ENCODE data around the gene CHST8.

CHST8 gene

DNA sequence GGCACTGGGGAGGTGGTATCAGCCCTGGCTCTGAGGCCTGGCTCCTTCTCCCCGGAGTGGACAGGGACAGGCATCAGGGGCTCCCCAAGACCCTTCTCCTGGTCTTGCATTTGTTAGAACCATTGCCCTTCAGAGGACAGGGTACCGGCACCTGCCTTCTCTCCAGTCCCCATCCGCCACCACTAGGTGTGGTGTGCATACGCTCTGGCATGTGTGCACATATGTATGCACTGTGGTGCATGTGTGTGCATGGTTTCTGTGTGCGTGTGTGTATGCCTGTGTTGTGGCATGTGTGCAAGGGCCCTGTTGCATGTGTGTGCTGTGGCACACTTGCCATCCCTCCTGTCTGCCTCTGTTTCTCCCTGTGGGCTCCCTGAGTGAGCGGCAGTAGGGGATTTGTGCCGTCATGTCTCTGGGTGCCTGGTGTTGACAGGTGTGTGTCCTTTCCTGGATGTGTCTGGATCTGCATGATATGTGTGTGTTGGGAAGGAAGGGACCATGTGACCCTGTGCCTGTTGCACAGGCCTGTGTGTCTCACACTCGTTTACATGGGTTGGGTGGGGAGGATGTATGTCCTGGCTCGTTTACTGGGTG, 184.2 kb downstream of the CHST8 start:
- Histone ChIP-seq H3K4me3 (ENCODE audit: insufficient read depth, low read length, poor library complexity, severe bottlenecking) (no peak overlapping the region), H3K27ac (ENCODE audit: low read depth, low read length) (no peak overlapping the region), H3K27me3 (ENCODE audit: low read length) (no peaks in the 10 kb centered on the region), H2AFZ (ENCODE audit: low read depth, low read length, severe bottlenecking) (no peak overlapping the region), H3K4me2 (ENCODE audit: low read depth, low read length, poor library complexity, severe bottlenecking) (no peak overlapping the region), H3K9ac (ENCODE audit: low read length) (no peak overlapping the region), H3K36me3 (ENCODE audit: low read length) (no peaks in the 10 kb centered on the region), H3K9me3 (ENCODE audit: insufficient read depth, low read length) (no peaks in the 10 kb centered on the region), H3F3A (ENCODE audit: insufficient read depth) (no peaks in the 10 kb centered on the region), H3K79me2 (ENCODE audit: insufficient read depth, low read length) (no peaks in the 10 kb centered on the region), H4K20me1 (ENCODE audit: low read depth, low read length) (no peaks in the 10 kb centered on the region), H3K9me2 (replicated peaks; ENCODE audit: insufficient read depth, low read length) (no peaks in the 10 kb centered on the region)
- TF ChIP-seq CTCF (IDR thresholded peaks at IDR 0.05; ENCODE audit: insufficient read depth, low read length, poor library complexity, severe bottlenecking) = no peak
- TF ChIP-seq EZH2phosphoT487 (conservative IDR thresholded peaks at IDR 0.05; ENCODE audit: low read length) = no peak

DNA sequence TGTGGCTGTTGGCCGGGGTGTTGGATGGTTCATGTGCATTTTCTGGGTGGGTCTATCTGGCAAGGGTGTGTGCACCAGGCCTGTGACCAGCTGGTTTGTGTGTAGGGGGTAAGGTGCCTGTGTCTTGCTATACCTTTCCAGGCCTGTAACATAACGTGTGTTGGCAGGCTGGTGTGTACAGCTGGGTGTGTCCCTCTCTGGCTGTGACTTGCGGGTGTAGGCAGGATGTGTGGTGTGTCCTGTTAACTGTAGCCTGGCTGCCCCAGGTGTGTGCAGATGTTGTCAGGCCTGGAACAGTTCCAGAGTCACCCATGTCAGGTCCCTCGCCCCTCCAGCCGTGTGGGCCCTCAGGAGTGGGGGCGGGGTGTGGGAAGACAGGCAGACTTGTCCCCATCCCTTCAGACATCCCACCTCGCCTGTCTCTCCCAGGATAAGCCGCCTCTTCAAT, 184.7 kb downstream of the CHST8 start:
- Histone ChIP-seq H3K27ac (ENCODE audit: low read depth, low read length) (no peak overlapping the region), H3F3A (ENCODE audit: insufficient read depth) (no peaks in the 10 kb centered on the region), H3K4me3 (ENCODE audit: insufficient read depth, low read length, poor library complexity, severe bottlenecking) (no peak overlapping the region), H3K4me2 (ENCODE audit: low read depth, low read length, poor library complexity, severe bottlenecking) (no peak overlapping the region), H3K9me2 (replicated peaks; ENCODE audit: insufficient read depth, low read length) (no peaks in the 10 kb centered on the region), H3K9me3 (ENCODE audit: insufficient read depth, low read length) (no peaks in the 10 kb centered on the region), H3K36me3 (ENCODE audit: low read length) (no peaks in the 10 kb centered on the region), H3K27me3 (ENCODE audit: low read length) (no peaks in the 10 kb centered on the region), H3K9ac (ENCODE audit: low read length) (no peak overlapping the region), H4K20me1 (ENCODE audit: low read depth, low read length) (no peaks in the 10 kb centered on the region), H2AFZ (ENCODE audit: low read depth, low read length, severe bottlenecking) (no peak overlapping the region), H3K79me2 (ENCODE audit: insufficient read depth, low read length) (no peaks in the 10 kb centered on the region)
- TF ChIP-seq EZH2phosphoT487 (conservative IDR thresholded peaks at IDR 0.05; ENCODE audit: low read length) = no peak
- TF ChIP-seq CTCF (IDR thresholded peaks at IDR 0.05; ENCODE audit: insufficient read depth, low read length, poor library complexity, severe bottlenecking) = no peak

DNA sequence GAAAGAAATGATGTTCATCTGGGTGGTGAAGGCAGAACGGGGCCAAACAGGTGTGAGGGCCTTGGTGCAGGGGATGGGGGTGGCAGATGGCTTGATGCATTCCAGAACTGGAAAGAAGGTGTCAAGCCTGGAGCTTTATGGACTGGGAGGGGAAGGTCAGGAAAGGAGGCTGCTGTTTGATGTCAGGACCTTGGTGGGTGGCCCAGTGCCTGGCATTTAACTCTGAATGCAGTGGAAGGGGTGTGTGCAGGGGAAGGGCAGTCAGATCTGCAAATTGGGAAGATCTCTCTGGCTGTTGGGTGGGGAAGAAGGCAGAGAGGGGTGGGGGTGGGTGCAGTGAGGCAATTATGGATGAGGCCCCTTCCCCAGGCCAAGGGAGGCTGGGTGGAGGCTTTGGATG, 186.6 kb downstream of the CHST8 start:
- Histone ChIP-seq H3K27ac (ENCODE audit: low read depth, low read length) (no peak overlapping the region), H4K20me1 (ENCODE audit: low read depth, low read length) (no peaks in the 10 kb centered on the region), H3K4me2 (ENCODE audit: low read depth, low read length, poor library complexity, severe bottlenecking) (no peak overlapping the region), H2AFZ (ENCODE audit: low read depth, low read length, severe bottlenecking) (no peak overlapping the region), H3F3A (ENCODE audit: insufficient read depth) (no peaks in the 10 kb centered on the region), H3K36me3 (ENCODE audit: low read length) (no peaks in the 10 kb centered on the region), H3K9ac (ENCODE audit: low read length) (no peak overlapping the region), H3K9me2 (replicated peaks; ENCODE audit: insufficient read depth, low read length) (no peaks in the 10 kb centered on the region), H3K9me3 (ENCODE audit: insufficient read depth, low read length) (no peaks in the 10 kb centered on the region), H3K4me3 (ENCODE audit: insufficient read depth, low read length, poor library complexity, severe bottlenecking) (no peak overlapping the region), H3K79me2 (ENCODE audit: insufficient read depth, low read length) (no peaks in the 10 kb centered on the region), H3K27me3 (ENCODE audit: low read length) (no peaks in the 10 kb centered on the region)
- no peak for TF ChIP-seq EZH2phosphoT487 (conservative IDR thresholded peaks at IDR 0.05; ENCODE audit: low read length)
- no peak for TF ChIP-seq CTCF (IDR thresholded peaks at IDR 0.05; ENCODE audit: insufficient read depth, low read length, poor library complexity, severe bottlenecking)
